Measurements from ENCODE around the gene FAM3A. TPM values are rescaled to one million over a fixed set of nuclear protein-coding genes. Genes with fewer than 3 reads are reported as not detected.
A peak's percentile ranks its signal among the peaks of the same experiment; 100 is the strongest.

The FAM3A gene
- total RNA-seq (2021; fragmentation: NEBNext Ultra II Directional; extraction: Animal tissue kit (Norgen Biotek cat#: 25700)) (16.2 and 21.7 TPM in 2 replicates), polyA plus RNA-seq (2011; rRNA removed) (18.6 and 28.1 TPM in 2 replicates), polyA minus RNA-seq (2011; rRNA and poly(A)+ RNA removed) (7.8 and 8.7 TPM in 2 replicates)
- polyA plus RNA-seq (2011; cell fraction: cytosol; rRNA removed): 24.8 TPM
- 40.4 TPM for polyA plus RNA-seq (2011; cell fraction: nucleus; rRNA removed)
- 11.1 to 19.0 TPM (median 15.8 TPM) in 4 replicates for polyA plus RNA-seq (2012, experiment 1 of 2)
- 16.6 TPM for polyA plus RNA-seq (2012, experiment 2 of 2)
- 15.4 TPM for polyA plus RNA-seq (2013, experiment 1 of 2)
- polyA plus RNA-seq (2013, experiment 2 of 2): 16.1 TPM
- polyA minus RNA-seq (2011; cell fraction: cytosol; rRNA and poly(A)+ RNA removed): 14.8 TPM
- 11.0 TPM for polyA minus RNA-seq (2011; cell fraction: nucleus; rRNA and poly(A)+ RNA removed)
- long read RNA-seq, experiment 1, partial matches to known transcripts: 3 of 13 reads
- long read RNA-seq, experiment 1, other reads (novel, unspliced or antisense): 7 of 13 reads
- long read RNA-seq, experiment 2, partial matches to known transcripts: 0 of 1 reads
- long read RNA-seq, experiment 2, other reads (novel, unspliced or antisense): 0 of 1 reads

GRCh38 chrX:154515966-154516655 lies at the start of gene FAM3A:
Gene FAM3A (minus strand): TSS chrX:154516232. CDS start chrX:154515772, 460 bp downstream.
- peak within 1 kb of the TSS; percentile 87 for H3K27ac ChIP-seq (ENCODE audit: low read depth, low read length)
- H3K23ac ChIP-seq (ENCODE audit: insufficient read length): no peak within 1 kb of the TSS
- H2BK20ac ChIP-seq (ENCODE audit: low read length): no peak within 1 kb of the TSS
- H3K9ac ChIP-seq (replicated peaks in 1 of 4; ENCODE audit: extremely low read depth in 1 of 4, low read depth in 3 of 4, low read length in 3 of 4): peak within 1 kb of the TSS in 3 of 4 experiments; percentile 51 to 71 (median 70); a peak in 5 of 7 replicates
- H3K4me1 ChIP-seq (replicated peaks in 1 of 4; ENCODE audit: control insufficient read depth in 3 of 4, insufficient read depth in 4 of 4, low read length in 3 of 4): peaks cover 1 to 10% (median 7%) of the 10 kb centered on the region in 4 experiments; a peak in 6 of 7 replicates
- peaks cover 9% of the 10 kb centered on the region for H3K23me2 ChIP-seq (ENCODE audit: low read depth, low read length)
- no peak within 1 kb of the TSS for H3K4ac ChIP-seq (replicated peaks; ENCODE audit: insufficient read length, low read depth, low read length)
- H2AFZ ChIP-seq (ENCODE audit: low read length): no peak within 1 kb of the TSS; the same call in 1 of the 2 replicates
- DNase-seq (ENCODE audit: low read depth in 1 of 2, low spot score in 2 of 2) (peak in 1 of 2 experiments; percentile 87), FAIRE-seq (no peak)
- H2BK15ac ChIP-seq (ENCODE audit: low read length): no peak within 1 kb of the TSS
- H3K56ac ChIP-seq (replicated peaks; ENCODE audit: insufficient read length, low read depth, low read length): no peak within 1 kb of the TSS
- H2BK120ac ChIP-seq (replicated peaks; ENCODE audit: low read depth, low read length): no peak within 1 kb of the TSS
- H4K8ac ChIP-seq (ENCODE audit: extremely low read depth, insufficient read depth, low read length): peak within 1 kb of the TSS; percentile 21
- H3K36me3 ChIP-seq (ENCODE audit: control insufficient read depth in 2 of 4, insufficient read depth in 4 of 4, low read length in 3 of 4): no peaks in the 10 kb centered on the region
- TF ChIP-seq POLR2AphosphoS5 (IDR thresholded peaks at IDR 0.05; ENCODE audit: low read depth, low read length) (peak; percentile 4; the same call in 1 of the 2 replicates), SP4 (IDR thresholded peaks at IDR 0.05; ENCODE audit: low read length) (peak; percentile 44; the same call in 1 of the 2 replicates), SP1 (IDR thresholded peaks at IDR 0.05; ENCODE audit: low read depth, low read length) (no peak), KDM4A (IDR thresholded peaks at IDR 0.05; ENCODE audit: low read depth, low read length, severe bottlenecking) (peak; percentile 66), POLR2A (IDR thresholded peaks at IDR 0.05; ENCODE audit: control extremely low read depth in 1 of 2, low read depth in 2 of 2, low read length in 2 of 2) (peak in 1 of 2 experiments; percentile 53; a peak in 1 of 3 replicates), YY1 (IDR thresholded peaks at IDR 0.05; ENCODE audit: low read depth, low read length) (peak; percentile 89), PHF8 (conservative IDR thresholded peaks at IDR 0.05; ENCODE audit: low read depth, low read length) (peak; percentile 65), TAF1 (IDR thresholded peaks at IDR 0.05; ENCODE audit: low read depth, low read length) (0 out of 2 replicates have a peak, but pooled peaks have one; percentile 24), BRCA1 (IDR thresholded peaks at IDR 0.05; ENCODE audit: low read depth, low read length) (no peak), BACH1 (IDR thresholded peaks at IDR 0.05; ENCODE audit: low read length) (peak; percentile 39; the same call in 1 of the 2 replicates)
- H3K4me3 ChIP-seq (ENCODE audit: extremely low read depth in 1 of 4, insufficient read depth in 2 of 4, low read depth in 3 of 4, low read length in 4 of 4): peak within 1 kb of the TSS; percentile 41 to 81 (median 49)
- H3K4me2 ChIP-seq (ENCODE audit: insufficient read depth in 1 of 2, low read depth in 2 of 2, low read length in 2 of 2): peak within 1 kb of the TSS; percentile 93 to 99
- WGBS, 2 experiments (ENCODE audit: extremely low coverage in 1 of 2, insufficient coverage in 1 of 2, insufficient read length in 1 of 2, insufficient replicate concordance in 2 of 2, low coverage in 1 of 2, low lambda C conversion rate in 2 of 2, missing lambda C conversion rate in 1 of 2): 0% methylated on average over 1 of the region's 59 CpGs; no CpG with 5 or more reads in 1 of the 2 experiments
- POLR2A ChIA-PET (ENCODE audit: partially characterized antibody): interaction anchor here (0.7 to 2.4 kb wide), 8 partner anchors 11 to 143 kb away, joined by 3 to 10 read pairs (median 4); partner anchors contain the start of genes RPL10 and UBL4A
- H2BK5ac ChIP-seq (ENCODE audit: low read depth, low read length): peak within 1 kb of the TSS; percentile 49; the same call in 1 of the 2 replicates
- H2BK12ac ChIP-seq (ENCODE audit: low read depth, low read length): 0 out of 2 replicates have a peak within 1 kb of the TSS, but pooled peaks have one; percentile 84
- CTCF ChIA-PET (ENCODE audit: partially characterized antibody): interaction anchor here (1.1 kb wide), 1 partner anchor 13 kb away, joined by 3 read pairs; no protein-coding TSS in a partner anchor
- H3K79me1 ChIP-seq (ENCODE audit: low read depth, low read length): no peaks in the 10 kb centered on the region
- H2AK5ac ChIP-seq (ENCODE audit: low read depth, low read length): no peak within 1 kb of the TSS
- no peaks in the 10 kb centered on the region for H3K9me3 ChIP-seq (ENCODE audit: insufficient read depth in 2 of 2, low read depth in 1 of 2, low read length in 1 of 2)
- no peaks in the 10 kb centered on the region for H3K79me2 ChIP-seq (ENCODE audit: control insufficient read depth in 1 of 2, insufficient read depth in 2 of 2, low read length in 2 of 2)
- peak within 1 kb of the TSS; percentile 93 for H4K91ac ChIP-seq (replicated peaks; ENCODE audit: insufficient read length, low read length)
- H3K14ac ChIP-seq (ENCODE audit: insufficient read length): no peak within 1 kb of the TSS
- H4K5ac ChIP-seq (ENCODE audit: insufficient read length, low read depth, low read length): peak within 1 kb of the TSS; percentile 60
- peak within 1 kb of the TSS; percentile 71 for H3K18ac ChIP-seq (ENCODE audit: extremely low read depth, low read length)
- no peaks in the 10 kb centered on the region for H3K27me3 ChIP-seq (replicated peaks in 1 of 4; ENCODE audit: control insufficient read depth in 3 of 4, extremely low read depth in 1 of 4, insufficient read depth in 3 of 4, low read length in 3 of 4)
- no peaks in the 10 kb centered on the region for H4K20me1 ChIP-seq (replicated peaks in 1 of 2; ENCODE audit: control insufficient read depth in 1 of 2, insufficient read depth in 2 of 2, low read length in 2 of 2)

Measured in H1 (cell line).